Anterior cingulate cortex (tissue), 58 donors: ENCODE data around the gene ELK4.

Experiments
- DNase-seq, 58 donors: peaks; one replicate each; lab custom pipeline; 2025; lab: John Stamatoyannopoulos, UW

ELK4 gene, protein sequence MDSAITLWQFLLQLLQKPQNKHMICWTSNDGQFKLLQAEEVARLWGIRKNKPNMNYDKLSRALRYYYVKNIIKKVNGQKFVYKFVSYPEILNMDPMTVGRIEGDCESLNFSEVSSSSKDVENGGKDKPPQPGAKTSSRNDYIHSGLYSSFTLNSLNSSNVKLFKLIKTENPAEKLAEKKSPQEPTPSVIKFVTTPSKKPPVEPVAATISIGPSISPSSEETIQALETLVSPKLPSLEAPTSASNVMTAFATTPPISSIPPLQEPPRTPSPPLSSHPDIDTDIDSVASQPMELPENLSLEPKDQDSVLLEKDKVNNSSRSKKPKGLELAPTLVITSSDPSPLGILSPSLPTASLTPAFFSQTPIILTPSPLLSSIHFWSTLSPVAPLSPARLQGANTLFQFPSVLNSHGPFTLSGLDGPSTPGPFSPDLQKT

GRCh38 chr1:205631768-205632668 is at the start of gene ELK4:
ELK4 (minus strand) TSS chr1:205632011; CDS start chr1:205623882, 8,129 bp downstream.
- peak; percentile 84 to 99 (median 96) for DNase-seq

DNA sequence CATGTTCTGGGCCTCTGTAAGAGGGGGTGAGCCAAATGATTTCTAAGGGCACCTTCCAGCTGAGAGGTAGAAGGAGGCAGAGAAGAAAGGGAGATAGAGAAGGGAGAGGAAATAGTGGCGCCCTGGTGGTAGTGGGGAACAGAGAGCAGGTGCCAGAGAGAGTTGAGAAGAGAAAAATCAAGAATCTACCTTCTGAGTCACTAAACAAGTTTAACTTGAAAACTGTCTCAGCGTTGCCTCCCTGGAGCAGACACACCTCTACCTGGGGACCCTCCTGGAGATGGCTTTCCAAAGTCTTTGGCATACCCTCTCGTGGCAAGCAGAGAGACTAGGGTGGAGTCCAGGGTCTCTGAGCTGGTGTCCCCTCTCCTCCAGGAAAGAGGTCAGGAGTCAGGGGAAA is 49.6 kb upstream of the ELK4 start:
- no peak for DNase-seq

DNA sequence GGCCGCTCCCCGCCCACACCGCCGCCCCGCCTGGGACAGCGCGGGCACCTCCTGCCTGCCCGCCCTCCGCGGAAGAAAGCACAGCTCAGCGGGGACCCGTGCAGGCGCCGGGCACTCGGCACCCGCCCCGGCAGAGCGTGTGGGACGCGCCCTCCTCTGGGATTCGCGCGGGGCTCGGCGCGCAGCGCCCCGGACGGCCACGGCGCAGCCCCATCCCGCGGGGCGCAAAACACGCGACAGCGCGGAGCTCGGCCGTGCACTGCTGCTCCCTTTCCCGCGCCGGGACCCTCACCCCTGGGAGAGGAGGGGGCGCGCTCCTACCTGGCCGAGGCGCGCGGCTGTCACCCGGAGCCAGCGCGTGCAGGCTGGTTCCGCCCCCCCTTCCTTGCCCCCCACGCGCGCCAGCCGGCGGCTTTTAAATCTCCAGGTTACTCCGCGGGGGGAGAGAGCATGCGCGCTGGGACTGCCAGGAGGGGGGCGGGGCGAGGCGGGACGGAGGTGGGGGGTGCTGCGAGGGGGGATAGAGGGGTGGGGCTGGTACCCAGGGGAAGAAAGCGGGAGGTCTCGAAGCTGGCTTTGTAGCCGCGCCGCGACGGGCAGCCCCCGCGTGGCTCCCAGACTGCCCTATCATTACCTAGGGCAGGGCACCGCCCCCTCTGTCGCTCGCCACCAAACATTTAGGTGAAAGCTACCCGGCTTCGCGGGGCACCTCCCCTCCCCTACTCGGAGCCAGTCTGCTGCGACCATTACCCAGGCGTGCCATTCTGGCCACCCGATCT is 48.5 kb upstream of the ELK4 start, which contains the start of gene SLC45A3:
TSS of gene SLC45A3 (minus strand) at position 437 of the 779 bp plus-strand sequence. CDS start 15,853 bp downstream, outside the sequence.
- peak in 22 of 58 donors; percentile 12 to 69 (median 43) for DNase-seq

- DNase-seq, result no peak
These were observed 46.7 kb upstream of the ELK4 start for GRCh38 chr1:205678286-205679111.

- peak in 1 of 58 donors; percentile 58 for DNase-seq
These were observed 45.4 kb upstream of the ELK4 start for GRCh38 chr1:205677167-205677566.

GRCh38 chr1:205676597-205676996 is 44.8 kb upstream of the ELK4 start:
- peak in 51 of 58 donors; percentile 16 to 94 (median 70) for DNase-seq

GRCh38 chr1:205676002-205676401 is 44.2 kb upstream of the ELK4 start:
- DNase-seq, result peak in 1 of 58 donors; percentile 17

DNA sequence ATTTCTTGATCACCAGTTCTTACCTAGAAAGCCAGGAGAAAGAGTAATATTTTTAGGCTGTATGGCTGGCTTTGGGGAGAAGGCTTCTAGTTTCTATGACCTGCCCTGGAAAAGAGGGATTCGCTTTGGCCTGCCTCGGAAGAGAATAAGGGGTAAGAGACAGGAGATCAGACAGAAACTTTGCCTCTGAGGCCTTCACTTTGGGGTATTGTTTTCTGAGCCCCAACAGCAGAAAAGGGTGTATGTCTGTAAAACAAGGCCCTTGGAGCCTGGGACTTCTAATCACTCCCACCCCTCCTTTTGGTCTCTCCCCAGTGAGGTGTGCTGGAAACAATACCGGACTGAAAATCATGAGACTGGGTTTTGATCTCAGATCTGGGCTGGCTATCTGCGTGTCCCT is 43.4 kb upstream of the ELK4 start:
- no peak for DNase-seq

GRCh38 chr1:205672970-205673369 is 41.2 kb upstream of the ELK4 start:
- no peak for DNase-seq

DNA sequence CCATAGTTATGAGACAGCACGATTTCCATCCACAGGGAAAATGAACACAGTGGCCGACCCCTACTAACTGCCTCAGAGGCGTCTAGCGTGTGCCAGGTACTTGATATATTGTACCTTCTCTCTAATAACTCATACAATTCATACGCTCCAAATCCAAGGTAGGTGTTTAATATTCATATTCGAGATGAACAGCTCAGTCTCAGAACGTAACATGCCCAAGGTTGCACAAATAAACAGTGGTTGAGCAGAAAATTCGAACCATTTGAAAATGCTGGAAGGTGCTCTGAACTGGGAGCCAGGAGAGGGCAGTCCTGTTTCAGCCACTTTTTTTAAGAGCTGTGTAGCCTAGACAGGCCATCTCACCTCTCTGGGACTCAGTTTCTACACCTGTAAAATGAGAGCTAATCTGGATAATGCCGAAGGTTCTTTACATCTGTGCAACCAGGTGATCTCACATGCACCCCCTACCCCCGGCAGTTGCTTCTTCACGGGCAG is 40.6 kb upstream of the ELK4 start:
- no peak for DNase-seq

- peak in 1 of 58 donors; percentile 26 for DNase-seq
These were observed 39.0 kb upstream of the ELK4 start for GRCh38 chr1:205670611-205671430.

- DNase-seq, result peak in 8 of 58 donors; percentile 29 to 73 (median 53)
These were observed 38.3 kb upstream of the ELK4 start for GRCh38 chr1:205670150-205670446.

DNA sequence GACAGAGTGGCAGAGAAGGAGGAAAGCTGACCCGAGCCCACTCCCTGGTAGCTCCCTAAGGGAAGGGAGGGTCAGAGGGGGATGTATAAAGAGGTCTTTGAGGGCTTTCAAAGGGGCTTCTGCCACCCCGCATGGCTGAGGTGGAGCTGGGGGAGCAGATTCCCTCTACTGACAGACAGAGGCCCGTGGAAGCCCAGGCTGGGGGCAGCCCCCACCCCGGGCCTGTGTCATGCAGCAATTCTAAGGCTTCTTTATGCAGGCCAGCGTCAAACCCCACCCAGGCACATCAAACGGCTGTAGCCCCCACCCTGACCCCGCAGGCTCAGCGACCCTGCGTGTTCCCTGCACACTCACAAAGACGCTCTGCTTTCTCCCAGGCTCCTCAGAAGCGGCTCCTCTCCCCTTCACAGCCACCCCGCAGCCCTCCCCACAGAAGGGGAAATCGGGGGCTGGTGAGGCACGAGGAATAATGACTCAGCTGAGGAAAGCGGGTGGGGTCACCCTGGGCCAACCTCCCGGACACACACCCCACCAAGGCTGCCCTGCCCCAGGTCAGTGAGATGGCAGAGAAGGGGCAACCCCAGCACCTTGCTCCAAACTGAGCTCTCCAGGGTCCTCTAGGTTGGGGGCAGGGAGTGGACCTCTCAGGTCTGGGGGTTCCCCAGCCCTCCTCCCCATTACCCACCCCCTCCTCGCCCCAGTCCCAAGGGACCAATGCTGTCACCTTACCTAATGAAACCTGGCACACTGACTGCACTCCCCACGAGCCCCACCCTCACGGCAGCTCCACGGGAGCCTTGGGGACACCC is 37.7 kb upstream of the ELK4 start:
- DNase-seq, result peak in 23 of 58 donors; percentile 23 to 87 (median 53)

- DNase-seq, result peak in 2 of 58 donors; percentile 31
These were observed 37.1 kb upstream of the ELK4 start for GRCh38 chr1:205668951-205669340.

GRCh38 chr1:205667909-205668643 is 36.3 kb upstream of the ELK4 start:
- peak in 17 of 58 donors; percentile 11 to 68 (median 34) for DNase-seq

DNA sequence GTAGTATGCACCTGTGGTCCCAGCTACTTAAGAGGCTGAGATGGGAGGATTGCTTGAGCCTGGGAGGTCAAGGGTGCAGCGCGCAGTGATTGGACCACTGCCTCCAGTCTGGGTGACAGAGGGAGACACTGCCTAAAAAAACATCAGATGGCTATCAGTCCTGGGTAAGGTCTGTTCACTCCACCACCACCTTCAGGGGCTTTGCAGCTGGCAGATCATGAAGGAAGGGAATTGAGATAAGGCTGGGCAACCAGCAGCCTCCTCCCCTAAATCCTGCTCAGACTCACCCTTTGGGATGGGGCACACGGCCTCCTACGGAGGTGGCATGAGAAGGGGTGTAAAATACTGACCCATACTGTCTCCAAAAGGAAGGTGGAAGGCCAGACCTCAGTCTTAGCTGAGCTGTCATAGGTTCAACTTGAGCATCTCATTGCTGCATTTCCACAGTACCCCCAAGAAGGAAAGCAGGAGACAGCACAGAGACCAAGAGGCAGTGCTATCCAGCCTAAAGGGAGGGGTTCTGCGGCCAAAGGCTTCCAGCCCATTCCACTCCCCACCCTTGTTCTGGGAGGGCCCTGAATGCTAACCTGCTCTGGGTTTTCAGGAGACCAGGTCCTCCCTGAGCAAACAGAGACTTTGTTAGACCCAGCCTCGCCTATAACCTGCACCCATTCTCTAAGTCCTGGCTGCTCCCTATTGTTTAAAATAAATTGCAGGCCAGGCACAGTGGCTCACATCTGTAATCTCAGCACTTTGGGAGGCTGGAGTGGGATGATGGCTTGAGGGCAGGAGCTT is 34.8 kb upstream of the ELK4 start:
- no peak for DNase-seq
